ENCODE results near the gene LCN6. TPM values are rescaled to one million over a fixed set of nuclear protein-coding genes. Genes with fewer than 3 reads are reported as not detected.

LCN6 gene
- total RNA-seq, 2 experiments from 2014 or later = not detected

- DNase-seq = no peak
- H3K27me3 Mint-ChIP-seq = peaks cover 5% of the 10 kb centered on the region
- H3K27ac Mint-ChIP-seq = peak overlapping the region; percentile 60
- peak overlapping the region; percentile 28 for H3K4me3 Mint-ChIP-seq
- ChIA-PET CTCF (interaction anchor here (0.8 kb wide), 2 partner anchors 12 to 25 kb away, joined by 3 to 5 read pairs; no protein-coding TSS in a partner anchor), POLR2A (interaction anchor here (0.9 to 1.2 kb wide), 2 partner anchors 13 to 410 kb away, joined by 3 to 6 read pairs; no protein-coding TSS in a partner anchor)
- H3K9me3 Mint-ChIP-seq (ENCODE audit: low read depth) = no peaks in the 10 kb centered on the region
- intact Hi-C loops (cut with DNase I, micrococcal nuclease) = no loop called here
- peaks cover 7% of the 10 kb centered on the region for H3K4me1 Mint-ChIP-seq
- H3K36me3 Mint-ChIP-seq (ENCODE audit: low read depth) = no peaks in the 10 kb centered on the region
- no peak for ATAC-seq
These were observed 7.1 kb downstream of the LCN6 start for GRCh38 chr9:136740971-136741882.

- intact Hi-C loops (cut with DNase I, micrococcal nuclease) = no loop called here
- H3K36me3 Mint-ChIP-seq (ENCODE audit: low read depth) = no peaks in the 10 kb centered on the region
- no peak overlapping the region for H3K27ac Mint-ChIP-seq
- POLR2A ChIA-PET = no interaction called here
- CTCF ChIA-PET = interaction anchor here (0.6 kb wide), 1 partner anchor 46 kb away, joined by 3 read pairs; no protein-coding TSS in a partner anchor
- DNase-seq (no peak), ATAC-seq (no peak)
- no peaks in the 10 kb centered on the region for H3K9me3 Mint-ChIP-seq (ENCODE audit: low read depth)
- peaks cover 5% of the 10 kb centered on the region for H3K27me3 Mint-ChIP-seq
- H3K4me3 Mint-ChIP-seq = no peak overlapping the region
- H3K4me1 Mint-ChIP-seq = peaks cover 7% of the 10 kb centered on the region
These were observed 7.8 kb downstream of the LCN6 start for GRCh38 chr9:136740491-136740890.

- no peaks in the 10 kb centered on the region for H3K36me3 Mint-ChIP-seq (ENCODE audit: low read depth)
- peaks cover 7% of the 10 kb centered on the region for H3K4me1 Mint-ChIP-seq
- CTCF ChIA-PET = interaction anchor here (0.6 kb wide), 1 partner anchor 46 kb away, joined by 3 read pairs; no protein-coding TSS in a partner anchor
- H3K27ac Mint-ChIP-seq = no peak overlapping the region
- no peak for DNase-seq
- H3K9me3 Mint-ChIP-seq (ENCODE audit: low read depth) = no peaks in the 10 kb centered on the region
- POLR2A ChIA-PET = no interaction called here
- intact Hi-C loops (cut with DNase I, micrococcal nuclease) = no loop called here
- peaks cover 5% of the 10 kb centered on the region for H3K27me3 Mint-ChIP-seq
- H3K4me3 Mint-ChIP-seq = no peak overlapping the region
- no peak for ATAC-seq
These were observed 8.3 kb downstream of the LCN6 start for GRCh38 chr9:136740069-136740468.

- Mint-ChIP-seq H3K27ac (no peak overlapping the region), H3K9me3 (ENCODE audit: low read depth) (no peaks in the 10 kb centered on the region), H3K27me3 (peaks cover 5% of the 10 kb centered on the region), H3K4me3 (no peak overlapping the region), H3K4me1 (peaks cover 9% of the 10 kb centered on the region), H3K36me3 (ENCODE audit: low read depth) (no peaks in the 10 kb centered on the region)
- intact Hi-C loops (cut with DNase I, micrococcal nuclease) = no loop called here
- ChIA-PET CTCF (no interaction called here), POLR2A (no interaction called here)
- DNase-seq = no peak
- no peak for ATAC-seq
These were observed 8.8 kb downstream of the LCN6 start for GRCh38 chr9:136739509-136739908.

GRCh38 chr9:136738960-136739359 is 9.4 kb downstream of the LCN6 start:
- ChIA-PET CTCF (no interaction called here), POLR2A (no interaction called here)
- peaks cover 10% of the 10 kb centered on the region for H3K4me1 Mint-ChIP-seq
- intact Hi-C loops (cut with DNase I, micrococcal nuclease) = no loop called here
- peaks cover 5% of the 10 kb centered on the region for H3K27me3 Mint-ChIP-seq
- no peak for DNase-seq
- H3K27ac Mint-ChIP-seq = no peak overlapping the region
- H3K36me3 Mint-ChIP-seq (ENCODE audit: low read depth) = no peaks in the 10 kb centered on the region
- ATAC-seq = no peak
- no peaks in the 10 kb centered on the region for H3K9me3 Mint-ChIP-seq (ENCODE audit: low read depth)
- H3K4me3 Mint-ChIP-seq = no peak overlapping the region

- Mint-ChIP-seq H3K27ac (no peak overlapping the region), H3K9me3 (ENCODE audit: low read depth) (no peaks in the 10 kb centered on the region), H3K36me3 (ENCODE audit: low read depth) (no peaks in the 10 kb centered on the region), H3K27me3 (no peaks in the 10 kb centered on the region), H3K4me1 (peaks cover 14% of the 10 kb centered on the region), H3K4me3 (no peak overlapping the region)
- CTCF ChIA-PET = no interaction called here
- DNase-seq (no peak), ATAC-seq (no peak)
- POLR2A ChIA-PET = no interaction called here
- intact Hi-C loops (cut with DNase I, micrococcal nuclease) = no loop called here
These were observed 12.4 kb downstream of the LCN6 start for GRCh38 chr9:136735812-136736480.

GRCh38 chr9:136734837-136735496 is 13.4 kb downstream of the LCN6 start:
- H3K27me3 Mint-ChIP-seq = no peaks in the 10 kb centered on the region
- no peak overlapping the region for H3K4me3 Mint-ChIP-seq
- peak; percentile 54 for DNase-seq
- H3K4me1 Mint-ChIP-seq = peaks cover 14% of the 10 kb centered on the region
- no peaks in the 10 kb centered on the region for H3K9me3 Mint-ChIP-seq (ENCODE audit: low read depth)
- CTCF ChIA-PET = no interaction called here
- POLR2A ChIA-PET = no interaction called here
- intact Hi-C loops (cut with DNase I, micrococcal nuclease) = no loop called here
- no peak overlapping the region for H3K27ac Mint-ChIP-seq
- H3K36me3 Mint-ChIP-seq (ENCODE audit: low read depth) = no peaks in the 10 kb centered on the region
- peak; percentile 80 for ATAC-seq

GRCh38 chr9:136733611-136734010 is 14.7 kb downstream of the LCN6 start:
- intact Hi-C loops (cut with DNase I, micrococcal nuclease) = no loop called here

GRCh38 chr9:136732444-136733178 is 15.7 kb downstream of the LCN6 start:
- peaks cover 18% of the 10 kb centered on the region for H3K4me1 Mint-ChIP-seq
- DNase-seq (peak; percentile 35), ATAC-seq (no peak)
- ChIA-PET POLR2A (no interaction called here), CTCF (interaction anchor here (0.6 to 0.7 kb wide), 2 partner anchors 25 to 26 kb away, joined by 3 to 4 read pairs; no protein-coding TSS in a partner anchor)
- H3K27me3 Mint-ChIP-seq = no peaks in the 10 kb centered on the region
- H3K36me3 Mint-ChIP-seq (ENCODE audit: low read depth) = peaks cover under 1% of the 10 kb centered on the region
- no peak overlapping the region for H3K27ac Mint-ChIP-seq
- no peak overlapping the region for H3K4me3 Mint-ChIP-seq
- no peaks in the 10 kb centered on the region for H3K9me3 Mint-ChIP-seq (ENCODE audit: low read depth)
- intact Hi-C loops (cut with DNase I, micrococcal nuclease) = no loop called here

More at GRCh38 chr9:136733611-136734010, 14.7 kb downstream of the LCN6 start:
- H3K27me3 Mint-ChIP-seq = no peaks in the 10 kb centered on the region
- DNase-seq = no peak
- CTCF ChIA-PET = no interaction called here
- H3K36me3 Mint-ChIP-seq (ENCODE audit: low read depth) = no peaks in the 10 kb centered on the region
- peaks cover 18% of the 10 kb centered on the region for H3K4me1 Mint-ChIP-seq
- no peaks in the 10 kb centered on the region for H3K9me3 Mint-ChIP-seq (ENCODE audit: low read depth)
- ATAC-seq = no peak
- no peak overlapping the region for H3K4me3 Mint-ChIP-seq
- no peak overlapping the region for H3K27ac Mint-ChIP-seq
- POLR2A ChIA-PET = no interaction called here

GRCh38 chr9:136729926-136730325 is 18.4 kb downstream of the LCN6 start:
- intact Hi-C loops (cut with DNase I, micrococcal nuclease) = loop anchor here (2.0 to 5.0 kb wide), 4 partner anchors 29 to 319 kb away; partner anchors contain the start of genes ENTR1 (in 1 of the 2), PMPCA (in 1 of the 2) and TMEM141 (in 1 of the 2)

More at GRCh38 chr9:136729926-136730325, 18.4 kb downstream of the LCN6 start:
- no peak overlapping the region for H3K4me3 Mint-ChIP-seq
- no peaks in the 10 kb centered on the region for H3K27me3 Mint-ChIP-seq
- peaks cover 34% of the 10 kb centered on the region for H3K4me1 Mint-ChIP-seq
- POLR2A ChIA-PET = interaction anchor here (0.5 to 0.7 kb wide), 3 partner anchors 29 to 250 kb away, joined by 3 to 7 read pairs (median 3); no protein-coding TSS in a partner anchor
- H3K27ac Mint-ChIP-seq = no peak overlapping the region
- ATAC-seq = no peak
- H3K36me3 Mint-ChIP-seq (ENCODE audit: low read depth) = peaks cover 24% of the 10 kb centered on the region
- no peak for DNase-seq
- CTCF ChIA-PET = interaction anchor here (0.6 to 2.1 kb wide), 14 partner anchors 8 to 334 kb away, joined by 3 to 7 read pairs (median 4); no protein-coding TSS in a partner anchor
- no peaks in the 10 kb centered on the region for H3K9me3 Mint-ChIP-seq (ENCODE audit: low read depth)

All from activated CD4-positive, alpha-beta T cell treated with anti-CD3 and anti-CD28 coated beads for 36 hours (primary cell).